ENCODE results near the gene SMURF2.

GRCh38 chr17:64686705-64687104 lies 24.6 kb upstream of the SMURF2 start:
- TF ChIP-seq CTCF (IDR thresholded peaks at IDR 0.05) (no peak), POLR2A (IDR thresholded peaks at IDR 0.05) (no peak)

All from uterus (tissue), 2 donors.